NCI-H345 (cell line): ENCODE measurements around the gene MCRIP2.
"Not testable (repeated sequence)": the region's sequence is repeated elsewhere in the genome, so short reads cannot be mapped to it uniquely, and the experiment has no call there.

Experiments used
- DNase-seq: peaks from one replicate; lab custom pipeline; 2025; lab: John Stamatoyannopoulos, UW

MCRIP2 gene, protein sequence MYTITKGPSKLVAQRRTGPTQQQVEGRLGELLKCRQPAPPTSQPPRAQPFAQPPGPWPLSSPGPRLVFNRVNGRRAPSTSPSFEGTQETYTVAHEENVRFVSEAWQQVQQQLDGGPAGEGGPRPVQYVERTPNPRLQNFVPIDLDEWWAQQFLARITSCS

DNA sequence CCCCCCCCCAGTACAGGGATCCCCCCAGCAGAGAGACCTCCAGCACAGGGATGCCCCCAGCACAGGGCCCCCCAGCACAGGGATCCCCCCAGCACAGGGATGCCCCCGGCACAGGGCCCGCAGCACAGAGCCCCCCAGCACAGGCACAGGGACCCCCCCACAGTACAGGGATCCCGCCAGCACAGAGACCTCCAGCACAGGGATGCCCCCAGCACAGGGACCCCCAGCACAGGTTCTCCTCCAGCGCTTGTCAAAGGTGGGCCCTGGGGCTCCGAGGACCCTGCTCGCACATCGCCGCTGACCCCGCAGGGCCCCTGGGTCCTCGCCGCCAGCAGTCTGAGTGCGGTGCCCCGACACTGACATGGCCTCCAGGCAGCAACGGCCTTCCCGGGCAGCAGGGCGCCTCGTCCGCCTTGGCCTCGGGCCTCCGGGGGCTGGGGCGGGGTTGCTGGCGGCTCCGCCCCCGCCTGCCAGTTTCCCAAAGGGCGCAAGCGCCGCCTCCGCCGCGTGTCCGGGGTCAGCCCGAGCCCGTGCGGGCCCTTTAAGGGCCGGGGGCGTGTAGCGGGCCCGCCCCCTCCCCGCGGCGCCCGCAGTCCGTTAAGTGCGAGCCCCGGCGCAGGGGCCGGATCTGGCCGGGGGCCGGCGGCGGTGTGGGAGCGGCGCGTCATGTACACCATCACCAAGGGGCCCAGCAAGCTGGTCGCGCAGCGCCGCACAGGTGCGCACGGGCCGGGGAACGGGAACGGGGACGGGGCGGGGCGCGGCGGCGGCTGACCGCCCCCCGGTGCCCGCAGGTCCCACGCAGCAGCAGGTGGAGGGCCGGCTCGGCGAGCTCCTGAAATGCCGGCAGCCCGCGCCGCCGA, at the start of gene MCRIP2:
Gene MCRIP2 (plus strand): TSS at position 503 of the 863 bp plus-strand sequence. CDS start 164 bp downstream, at position 667.
- DNase-seq, result peak; percentile 75

DNA sequence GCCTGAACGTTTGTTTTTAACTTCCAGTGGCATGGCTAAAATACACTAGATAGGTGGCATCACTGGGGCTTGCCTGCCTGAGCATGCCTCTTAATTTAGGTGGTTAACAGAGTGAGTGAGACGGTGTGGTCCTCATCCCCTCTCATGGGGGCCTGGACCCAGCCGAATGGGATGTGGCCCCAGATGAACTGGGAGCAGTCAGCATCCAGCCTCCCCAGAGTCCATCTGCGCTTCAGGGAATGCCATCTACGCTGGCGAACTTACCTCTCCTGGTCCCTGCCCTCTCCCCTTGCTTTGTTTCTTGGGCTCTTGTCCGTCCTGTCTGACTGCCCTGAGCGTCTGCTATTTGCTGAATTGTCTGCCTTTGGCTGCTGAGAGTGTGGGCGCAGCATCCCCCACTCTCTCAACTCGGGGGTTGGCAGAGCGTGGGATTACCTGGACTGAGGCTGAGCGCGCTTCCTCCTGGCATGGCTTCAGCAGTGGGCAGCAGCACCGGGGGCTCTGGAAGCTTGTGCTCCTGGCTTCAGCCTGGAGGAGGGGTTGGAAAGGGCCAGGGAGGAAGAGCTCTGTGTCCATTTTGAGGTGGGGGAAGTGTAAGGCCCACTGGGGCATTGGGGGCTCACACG, 49.6 kb upstream of the MCRIP2 start:
- DNase-seq, result no peak

DNA sequence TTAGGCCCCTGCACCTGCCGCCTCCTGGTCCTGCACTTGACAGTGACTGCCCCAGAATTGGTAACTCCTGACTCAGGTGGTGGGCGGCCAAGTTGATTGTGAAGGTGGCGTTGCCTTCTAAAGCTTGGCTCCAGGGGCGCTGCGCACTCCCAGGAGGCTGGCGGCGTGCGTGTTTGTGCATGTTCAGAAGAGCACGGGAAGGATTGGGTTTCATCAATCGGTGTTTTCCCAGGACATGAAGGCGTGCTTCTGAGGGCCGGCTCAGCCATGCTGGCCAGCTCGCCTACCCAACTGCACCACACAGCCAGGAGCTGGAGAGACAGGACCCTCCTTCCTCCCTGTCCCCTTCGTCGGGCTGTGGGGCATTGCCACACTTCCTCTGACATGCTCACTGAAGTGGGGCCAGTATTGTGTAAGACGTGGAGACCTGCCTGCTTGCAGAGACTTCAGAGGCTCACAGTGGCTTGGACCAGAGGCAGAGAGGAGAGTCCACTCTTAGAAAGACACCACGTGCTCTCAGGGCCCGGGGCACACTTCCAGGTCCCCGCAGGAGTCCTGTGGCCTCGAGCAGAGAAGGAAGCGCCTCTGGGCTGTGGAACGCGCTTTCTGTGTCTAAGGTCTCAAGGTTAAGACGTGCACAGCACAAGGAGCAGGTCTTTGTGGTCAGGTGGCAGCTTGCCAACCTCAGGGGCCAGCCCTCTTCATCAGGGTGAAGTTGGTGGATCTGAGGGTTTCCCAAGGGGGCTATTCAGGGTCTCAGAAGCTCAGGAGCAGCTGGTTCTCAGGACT, 48.9 kb upstream of the MCRIP2 start:
- DNase-seq, result peak; percentile 85

DNA sequence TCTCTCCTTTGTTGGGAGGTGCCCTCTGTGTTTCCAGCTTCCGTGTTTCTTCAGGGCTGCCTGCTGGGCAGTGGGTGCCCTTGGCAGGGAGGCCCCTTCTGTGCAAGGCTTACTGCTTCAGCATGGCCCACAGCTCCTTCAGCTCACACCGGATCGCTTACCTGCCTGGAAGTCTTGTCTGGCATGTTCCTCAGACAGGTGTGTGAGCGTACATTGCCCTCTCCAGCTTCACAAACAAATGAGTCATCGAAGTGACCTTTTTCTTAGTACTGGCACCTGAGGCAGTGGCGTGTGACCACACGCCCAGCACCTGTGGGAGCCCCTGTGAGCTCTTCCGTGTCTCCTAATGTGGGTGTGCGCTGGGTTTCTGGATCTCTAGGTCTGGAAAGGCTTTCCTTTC, 48.2 kb upstream of the MCRIP2 start:
- peak; percentile 59 for DNase-seq

DNA sequence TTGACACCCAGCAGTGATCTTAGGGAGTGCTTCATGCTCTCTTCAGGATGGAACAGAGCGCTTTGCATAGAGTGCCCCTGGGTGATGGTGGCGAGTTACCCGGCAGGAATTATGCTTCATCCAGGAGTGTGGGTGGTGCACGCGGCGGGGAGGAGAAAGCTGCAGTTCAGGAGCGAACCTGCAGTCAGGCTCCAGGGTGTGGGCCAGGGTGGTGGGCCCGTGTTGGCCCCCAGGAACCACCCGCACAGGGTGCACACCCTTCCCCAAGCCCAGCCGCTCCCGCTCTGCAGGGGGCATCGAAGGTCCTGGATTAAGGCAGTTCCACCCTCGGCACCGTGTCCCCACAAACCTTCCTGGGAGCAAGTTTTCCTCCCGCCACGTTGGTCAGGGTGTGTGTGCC, 47.8 kb upstream of the MCRIP2 start:
- DNase-seq, result no peak

DNA sequence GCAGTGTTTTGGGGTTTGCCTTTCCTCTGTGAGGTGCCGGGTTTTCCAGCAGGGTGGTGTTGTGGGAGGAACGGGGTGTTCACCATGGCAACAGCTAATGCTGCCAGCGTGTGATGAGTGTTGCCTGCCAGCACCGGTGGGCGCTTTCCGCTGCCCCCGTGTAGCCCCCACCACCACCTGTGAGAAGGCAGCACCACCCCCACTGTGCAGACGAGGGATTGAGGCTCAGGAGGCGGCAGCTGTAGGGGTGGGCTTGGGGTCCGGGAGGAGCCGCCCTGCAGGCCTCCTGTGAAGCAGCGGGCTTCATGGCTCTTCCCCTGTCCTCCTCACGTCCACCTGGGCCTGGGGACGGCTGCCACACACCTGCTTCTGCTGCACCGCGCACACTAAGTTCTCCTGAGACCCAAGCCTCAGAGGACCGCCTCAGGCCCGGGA, 46.5 kb upstream of the MCRIP2 start:
- DNase-seq, result no peak

DNA sequence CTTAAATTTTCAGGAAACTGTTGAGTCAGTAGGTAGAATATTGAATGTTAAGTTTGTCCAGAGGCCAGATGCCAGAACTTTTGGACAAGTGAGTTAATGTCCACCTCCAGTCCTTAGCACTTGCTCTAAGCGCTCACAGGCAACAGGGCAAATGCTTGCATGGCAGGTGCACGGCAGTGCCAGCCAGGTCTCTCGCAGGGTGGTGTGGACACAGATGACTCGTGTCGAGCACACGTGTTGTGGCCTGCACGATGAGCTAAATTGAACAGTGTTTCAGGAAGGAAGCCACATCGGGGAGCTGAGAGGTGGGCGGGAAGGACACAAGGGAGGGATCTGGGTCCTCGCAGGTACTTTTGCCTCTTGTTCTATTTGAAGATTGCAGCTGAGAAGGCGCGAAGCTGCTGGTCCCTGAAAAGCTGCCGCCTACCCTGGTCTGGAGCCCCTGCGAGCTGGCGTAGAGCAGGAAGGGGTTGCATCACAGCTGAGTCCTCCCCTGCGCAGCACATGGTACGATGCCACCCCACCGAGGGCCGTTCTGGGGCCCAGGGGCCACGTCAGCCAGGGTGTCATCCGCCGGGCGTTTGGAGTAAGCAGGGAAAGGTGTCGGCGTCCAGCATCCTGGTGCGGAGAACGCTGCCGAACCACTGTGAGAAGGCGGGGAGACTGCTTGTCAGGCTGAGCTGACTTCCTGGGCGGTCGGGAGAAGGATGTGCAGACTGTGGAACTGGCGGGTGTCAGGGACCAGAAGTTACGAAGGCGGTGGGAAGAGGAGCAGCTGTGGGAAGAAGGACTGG, 45.5 kb upstream of the MCRIP2 start:
- DNase-seq, result no peak

DNA sequence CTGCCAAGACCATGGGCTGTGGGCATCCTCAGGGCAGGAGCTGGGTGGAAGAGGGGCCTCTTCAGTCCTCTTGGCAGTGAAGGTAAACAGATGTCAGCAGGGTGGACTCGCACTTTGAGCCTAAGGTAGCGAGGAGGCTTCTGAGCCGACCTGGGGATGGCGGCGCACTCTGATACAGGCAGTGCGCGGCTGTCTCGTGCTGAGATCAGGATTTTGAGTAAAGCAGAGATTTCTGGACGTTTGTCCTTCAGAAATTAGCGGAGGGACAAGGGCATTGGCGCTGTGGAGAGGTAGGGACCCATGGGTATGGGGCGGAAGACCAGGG, 44.9 kb upstream of the MCRIP2 start:
- DNase-seq, result no peak

DNA sequence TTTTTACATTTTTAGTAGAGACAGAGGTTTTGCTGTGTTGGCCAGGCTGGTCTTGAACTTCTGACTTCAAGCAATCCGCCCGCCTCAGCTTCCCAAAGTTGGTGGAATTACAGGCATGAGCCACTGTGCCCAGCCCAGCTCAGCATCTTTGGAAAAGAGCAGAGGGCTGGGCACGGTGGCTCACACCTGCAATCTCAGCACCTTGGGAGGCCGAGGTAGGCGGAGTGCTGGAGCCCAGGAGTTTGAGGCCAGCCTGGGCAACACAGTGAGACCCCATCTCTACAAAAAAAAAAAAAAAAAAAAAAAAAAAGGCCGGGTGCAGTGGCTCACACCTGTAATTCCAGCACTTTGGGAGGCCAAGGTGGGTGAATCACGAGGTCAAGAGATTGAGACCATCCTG, 44.0 kb upstream of the MCRIP2 start:
- DNase-seq, result not testable (repeated sequence)

DNA sequence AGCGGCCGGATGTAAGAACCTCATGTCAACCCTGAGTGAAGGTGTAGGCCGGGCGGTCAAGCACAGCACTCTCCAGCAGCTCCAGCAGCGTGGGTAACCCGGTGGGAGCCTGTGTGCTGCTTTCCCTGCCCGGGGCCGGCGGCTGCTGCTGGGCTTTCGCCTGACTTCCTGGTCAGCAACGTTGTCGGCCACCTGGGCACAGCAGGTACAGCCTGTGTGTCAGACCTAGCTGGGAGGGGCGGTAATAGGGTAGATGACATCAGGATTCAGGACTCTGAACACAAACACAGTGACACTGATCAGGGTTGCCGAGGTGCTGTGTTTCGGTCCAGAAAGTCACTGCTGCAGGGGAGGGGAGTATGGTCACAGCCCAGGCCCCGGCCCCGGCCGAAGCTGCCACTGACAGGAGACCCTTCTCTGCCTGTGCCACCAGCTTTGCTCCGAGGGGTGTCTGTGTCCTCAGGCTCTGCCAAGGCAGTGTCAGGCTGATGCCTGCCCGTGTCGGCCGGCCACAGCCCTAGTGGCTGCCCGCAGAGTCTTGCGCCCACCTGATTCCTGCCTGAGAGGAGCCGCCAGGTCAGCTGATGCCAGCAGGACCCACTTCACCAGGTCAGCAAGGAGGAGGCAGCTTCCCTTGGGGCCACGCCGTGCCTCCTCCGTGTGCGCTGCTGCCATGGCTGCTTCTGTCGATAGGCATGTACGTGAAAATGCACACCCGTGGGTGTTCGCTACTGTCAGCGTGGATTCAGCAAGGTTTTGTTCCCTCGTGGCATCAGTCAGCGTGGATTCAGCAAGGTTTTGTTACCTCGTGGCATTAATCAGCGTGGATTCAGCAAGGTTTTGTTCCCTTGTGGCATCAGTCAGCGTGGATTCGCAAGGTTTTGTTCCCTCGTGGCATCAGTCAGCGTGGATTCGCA, 42.5 kb upstream of the MCRIP2 start:
- no peak for DNase-seq

DNA sequence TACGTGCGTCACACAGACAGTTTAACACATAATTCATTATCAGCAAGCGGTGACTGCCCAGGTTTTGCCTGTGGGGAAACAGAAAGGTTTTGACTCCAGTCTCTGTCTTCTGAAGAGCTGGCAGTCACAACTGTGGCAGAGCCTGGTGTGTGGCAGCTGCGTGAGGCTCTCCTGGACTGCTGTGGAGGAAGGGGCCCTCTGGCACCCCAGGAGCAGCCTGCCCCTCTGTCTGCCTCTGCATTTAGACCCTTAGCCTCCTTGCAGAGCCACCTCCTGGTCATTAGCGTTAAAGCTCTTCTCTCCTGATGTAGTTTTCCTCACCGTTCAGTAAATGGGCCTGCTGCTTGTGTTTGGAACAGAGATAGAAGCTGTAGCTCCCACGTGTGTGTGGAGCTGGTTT, 40.8 kb upstream of the MCRIP2 start:
- no peak for DNase-seq

DNA sequence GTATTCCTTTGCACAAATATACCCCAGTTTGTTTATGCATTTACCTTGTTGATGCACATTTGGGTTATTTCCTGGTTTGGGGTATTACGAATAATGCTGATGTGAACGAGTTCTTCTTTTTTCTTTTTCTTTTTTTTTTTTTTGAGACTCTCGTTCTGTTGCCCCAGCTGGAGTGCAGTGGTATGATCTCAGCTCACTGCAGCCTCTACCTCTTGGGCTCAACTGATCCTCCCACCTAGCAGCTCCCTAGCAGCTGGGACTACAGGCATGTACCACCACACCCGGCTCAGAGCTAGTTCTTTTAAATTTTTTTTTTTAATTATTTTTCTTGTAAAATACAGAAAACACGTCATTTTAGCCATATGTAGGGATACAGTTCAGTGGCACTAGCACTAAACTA, 37.7 kb upstream of the MCRIP2 start:
- no peak for DNase-seq

DNA sequence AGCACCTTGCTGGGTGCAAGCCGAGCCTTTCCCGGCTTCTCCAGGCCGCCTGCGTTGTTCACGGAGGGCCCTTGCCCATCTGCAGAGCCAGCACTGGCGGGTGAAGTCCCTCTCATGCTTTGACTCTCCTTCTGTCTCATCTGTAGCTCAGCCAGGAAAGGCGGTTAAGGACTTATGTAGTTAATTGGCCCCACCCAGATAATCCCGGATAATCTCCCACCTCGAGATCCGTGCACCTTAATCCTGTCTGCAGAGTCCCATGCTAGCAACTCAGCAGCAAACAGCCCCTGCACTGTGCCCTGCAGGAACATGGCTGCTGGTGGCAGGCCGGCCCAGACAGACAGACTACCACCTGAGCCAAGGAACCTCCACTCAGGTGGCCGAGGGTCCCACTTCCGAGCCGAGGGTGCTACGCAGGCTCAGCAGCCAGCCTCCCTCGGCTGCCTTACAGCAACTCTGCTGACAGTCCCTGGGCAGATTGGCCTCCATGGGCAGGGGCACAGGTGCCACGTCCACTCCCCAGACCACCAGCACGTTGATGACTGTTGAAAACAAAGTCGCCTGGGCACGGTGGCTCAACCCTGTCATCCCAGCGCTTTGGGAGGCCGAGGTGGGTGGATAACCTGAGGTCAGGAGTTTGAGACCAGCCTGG, 34.8 kb upstream of the MCRIP2 start:
- no peak for DNase-seq

DNA sequence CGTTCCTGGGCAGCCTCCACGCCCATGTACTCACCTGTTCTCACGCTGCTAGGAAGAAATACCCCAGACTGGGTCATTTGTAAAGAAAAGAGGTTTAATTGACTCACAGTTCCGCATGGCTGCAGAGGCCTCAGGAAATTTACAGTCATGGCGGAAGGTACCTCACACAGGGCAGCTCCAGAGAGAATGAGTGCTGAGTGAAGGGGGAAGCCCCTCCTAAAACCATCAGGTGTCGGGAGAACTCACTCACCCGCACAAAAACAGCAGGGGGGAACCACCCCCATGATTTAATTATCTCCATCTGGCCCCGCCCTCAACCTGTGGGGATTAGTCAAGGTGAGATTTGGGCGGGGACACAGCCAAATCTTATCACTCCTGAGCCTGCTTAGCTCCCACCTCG, 33.6 kb upstream of the MCRIP2 start:
- DNase-seq, result peak; percentile 75

DNA sequence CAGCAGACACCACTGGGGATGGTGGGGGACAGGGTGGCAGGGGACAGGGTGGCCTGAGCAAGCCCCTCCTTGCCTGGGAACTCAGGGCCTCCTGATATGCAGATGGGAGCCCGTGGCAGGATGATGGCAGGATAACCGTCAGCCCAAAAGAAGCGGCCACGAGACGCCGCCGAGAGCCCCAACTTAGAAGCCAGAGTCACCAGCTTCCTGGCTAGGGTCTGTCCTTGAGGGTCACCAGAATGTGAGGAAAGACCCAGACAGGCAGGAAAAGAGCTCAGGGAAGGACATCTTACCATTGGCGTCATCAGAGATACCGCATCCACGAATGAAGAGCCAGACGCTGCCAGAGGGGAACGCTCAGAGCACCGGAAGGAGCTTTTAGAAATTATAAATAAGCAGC, 32.3 kb upstream of the MCRIP2 start:
- DNase-seq, result no peak

DNA sequence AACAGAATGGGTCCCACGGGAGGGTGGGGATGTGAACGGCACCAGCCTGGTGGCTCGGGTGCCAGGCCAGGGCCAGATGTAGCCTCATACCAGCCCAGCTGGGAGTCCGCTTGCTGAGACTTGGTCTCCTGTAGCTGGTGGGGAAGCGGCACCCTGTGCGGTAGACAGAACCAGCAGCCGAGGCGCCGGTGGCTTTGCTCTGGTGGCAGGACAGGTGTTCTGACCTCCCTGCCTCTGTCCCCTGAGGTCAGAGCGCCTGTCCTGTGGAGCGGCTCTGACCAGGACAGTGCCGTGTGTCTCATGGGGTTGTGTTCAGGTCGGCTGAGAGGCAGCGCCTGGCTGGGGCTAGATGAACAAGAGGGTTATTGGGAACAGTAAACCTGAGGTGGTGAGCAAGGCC, 31.6 kb upstream of the MCRIP2 start:
- DNase-seq, result no peak

DNA sequence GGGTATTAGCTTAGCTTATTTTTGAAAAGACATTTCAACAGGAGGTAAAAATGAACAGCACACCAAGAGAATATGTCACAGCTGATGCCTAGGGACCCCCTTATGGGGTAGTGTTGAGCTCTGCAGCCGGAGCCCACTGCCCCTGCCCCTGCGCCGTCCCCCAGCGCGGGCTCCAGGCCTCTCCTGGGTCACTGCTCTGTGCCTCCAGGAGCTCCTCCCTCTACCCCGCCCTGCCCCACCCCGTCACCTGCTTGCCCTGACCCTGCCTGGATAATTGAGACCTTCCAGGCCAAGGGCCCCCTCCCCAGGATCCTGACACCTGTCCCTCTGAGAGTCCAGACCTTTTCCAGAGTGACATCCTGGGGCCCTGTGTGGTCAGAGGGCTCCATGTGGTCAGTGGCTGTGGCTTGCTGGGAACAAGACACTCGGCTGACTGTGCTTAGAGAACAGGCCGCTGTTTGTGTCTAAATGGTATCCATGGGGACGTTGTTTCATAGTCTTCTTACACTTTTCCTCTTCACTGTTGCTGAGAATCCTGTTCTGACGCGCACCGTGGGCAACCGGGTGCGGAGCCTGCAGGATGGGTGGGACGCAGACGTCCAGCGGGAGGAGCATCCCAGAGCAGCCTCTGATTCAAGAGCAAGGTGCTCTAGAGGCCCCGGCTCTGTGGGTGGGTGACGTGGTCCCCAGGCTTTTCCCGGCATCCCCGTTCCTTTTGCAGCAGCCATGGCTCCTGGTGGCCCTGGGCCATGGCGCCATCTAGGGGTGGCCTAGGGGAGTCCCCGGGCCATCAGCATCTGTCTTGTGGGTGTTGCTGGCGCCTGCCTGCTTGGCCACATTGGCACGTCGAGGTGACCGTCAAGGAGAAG, 30.9 kb upstream of the MCRIP2 start:
- DNase-seq, result peak; percentile 19

DNA sequence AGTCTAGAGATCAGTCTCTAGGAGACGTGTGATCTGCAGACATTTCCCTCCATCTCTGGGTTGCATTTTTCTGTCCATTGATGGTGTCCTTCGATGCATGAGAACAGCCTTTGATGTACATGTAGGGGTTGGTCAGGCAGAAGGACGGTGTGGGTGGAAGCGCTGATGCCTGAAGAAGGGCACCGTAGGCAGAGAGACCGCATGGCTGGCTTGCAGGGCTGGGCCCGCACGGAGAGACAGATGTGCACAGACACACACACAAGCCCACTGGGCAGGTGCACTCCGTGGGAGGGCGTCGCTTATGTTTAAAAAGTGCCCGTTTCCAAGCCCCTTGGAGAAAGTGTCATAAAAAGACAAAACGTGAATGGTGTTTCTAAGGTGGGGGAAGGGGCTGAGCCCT, 26.5 kb upstream of the MCRIP2 start:
- DNase-seq, result no peak
